Transverse colon (tissue), 4 donors: ENCODE results near the gene TBX5. TPM values are rescaled to one million over a fixed set of nuclear protein-coding genes. Genes with fewer than 3 reads are reported as not detected.

ENCODE experiments used
- DNase-seq: peaks from one replicate; pipeline ENCODE4 v3.0.0-alpha.2; 2019
- H3K27ac ChIP-seq, 4 donors: fragments of 200-600 bp; sonication (generic); 2 replicates each; pipeline ENCODE4 v1.5.1; 2016 to 2018; ENCODE audit warnings: inconsistent platforms in 4 of 4
- H3K27me3 ChIP-seq: fragments of 200-600 bp; sonication (generic); 2 replicates; pipeline ENCODE4 v1.5.1; 2017; ENCODE audit warnings: inconsistent platforms
- H3K36me3 ChIP-seq, 4 donors: fragments of 200-600 bp; sonication (generic); 2 replicates each; pipeline ENCODE4 v1.5.1; 2017 to 2019; ENCODE audit warnings: inconsistent platforms in 4 of 4
- H3K4me1 ChIP-seq, 4 donors: fragments of 200-600 bp; sonication (generic); 2 replicates each; pipeline ENCODE4 v1.5.1; 2017 to 2020; ENCODE audit warnings: inconsistent platforms in 4 of 4
- H3K4me3 ChIP-seq, 4 donors: fragments of 200-600 bp; sonication (generic); 1 replicate in 1 of 4; 2 replicates in 3 of 4; pipeline versions ENCODE4 v1.5.1 to v1.6.1; 2017 to 2019; ENCODE audit warnings: inconsistent platforms in 4 of 4
- H3K9me3 ChIP-seq, 2 donors: fragments of 200-600 bp; sonication (generic); 2 replicates each; pipeline ENCODE4 v1.5.1; 2017 to 2019; ENCODE audit warnings: inconsistent platforms in 2 of 2
- EP300 ChIP-seq: sonication (generic); formaldehyde crosslinking; IDR thresholded peaks from one replicate; pipeline ENCODE4 v1.6.1; 2017; ENCODE audit warnings: antibody characterized with exemption, low read depth
- POLR2A ChIP-seq: fragments of 450-650 bp; IDR thresholded peaks from one replicate; pipeline ENCODE4 v1.6.1; 2016; ENCODE audit warnings: antibody characterized with exemption, mild to moderate bottlenecking, moderate library complexity
- POLR2AphosphoS5 ChIP-seq, 3 donors: sonication (generic); formaldehyde crosslinking; IDR thresholded peaks; one replicate each; pipeline ENCODE4 v1.6.1; 2016; ENCODE audit warnings: antibody characterized with exemption in 3 of 3
- WGBS, 2 donors: methylation state at CpG; one replicate each; pipeline ENCODE4 v1.1.5; 2018; ENCODE audit warnings: low coverage in 1 of 2; 5-methylcytosine and 5-hydroxymethylcytosine counted together
- in situ Hi-C, 4 donors: fragments of 200-750 bp; cut with MboI; loops; one replicate each; pipeline versions ENCODE4 v1.15.0 to v1.15.1; 2017; ENCODE audit warnings: low sequenced_read_pairs in 3 of 4, low pct_ligation_motif_present in 1 of 4, low pct_unique_long_range_greater_than_20kb in 1 of 4
- intact Hi-C: fragments of 100-400 bp; cut with DNase I; formaldehyde crosslinking; loops from one replicate; pipeline ENCODE4 v1.15.1; 2023; ENCODE audit warnings: low total_unique reads
- total RNA-seq, 4 donors: library from RNA; depleted of rRNA; stranded (reverse); fragments of >200 nt; gene quantifications; one replicate each; pipeline ENCODE4 v1.1.0, GENCODE V29; 2016
- TF ChIP-seq, protein P1 (sequence below), 5 experiments: fragments of 200-600 bp in 3 of 5; fragments of 450-650 bp in 2 of 5; sonication (generic) in 3 of 5; IDR thresholded peaks; 1 replicate in 2 of 5; 2 replicates in 3 of 5; pipeline ENCODE4 v1.5.1; 2016 to 2017; ENCODE audit warnings: antibody characterized with exemption in 5 of 5, inconsistent platforms in 3 of 5, mild to moderate bottlenecking in 2 of 5, moderate library complexity in 1 of 5

Gene TBX5
- total RNA-seq, 4 donors from 2014 or later, result not detected

DNA sequence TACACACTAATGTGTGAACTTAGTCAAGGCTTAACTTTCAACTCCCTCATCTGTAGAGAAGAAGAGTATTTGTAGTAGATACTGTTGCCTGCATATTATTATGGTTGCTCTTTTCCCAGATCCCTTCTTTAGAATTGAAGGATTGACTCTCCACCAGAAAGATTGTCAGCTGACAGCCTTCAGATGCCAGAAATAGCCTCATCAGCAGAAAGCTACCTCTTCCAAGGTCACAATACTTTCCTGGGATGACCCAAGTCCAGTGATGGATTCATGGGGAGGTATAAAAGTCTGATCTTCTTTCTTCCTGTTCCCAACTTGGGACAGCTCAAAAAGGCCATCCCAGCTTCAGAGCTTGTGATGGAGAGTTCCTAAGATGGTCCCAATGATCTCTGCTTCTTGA is 78.2 kb downstream of the TBX5 start:
- Histone ChIP-seq H3K27me3 (no peaks in the 10 kb centered on the region), H3K27ac (no peak overlapping the region), H3K36me3 (no peaks in the 10 kb centered on the region), H3K9me3 (no peaks in the 10 kb centered on the region), H3K4me1 (no peaks in the 10 kb centered on the region), H3K4me3 (no peak overlapping the region)
- in situ Hi-C loops, result no loop called here
- no peak for TF ChIP-seq POLR2AphosphoS5 (IDR thresholded peaks at IDR 0.05)
- TF ChIP-seq EP300, result no peak
- TF ChIP-seq, protein P1, sequence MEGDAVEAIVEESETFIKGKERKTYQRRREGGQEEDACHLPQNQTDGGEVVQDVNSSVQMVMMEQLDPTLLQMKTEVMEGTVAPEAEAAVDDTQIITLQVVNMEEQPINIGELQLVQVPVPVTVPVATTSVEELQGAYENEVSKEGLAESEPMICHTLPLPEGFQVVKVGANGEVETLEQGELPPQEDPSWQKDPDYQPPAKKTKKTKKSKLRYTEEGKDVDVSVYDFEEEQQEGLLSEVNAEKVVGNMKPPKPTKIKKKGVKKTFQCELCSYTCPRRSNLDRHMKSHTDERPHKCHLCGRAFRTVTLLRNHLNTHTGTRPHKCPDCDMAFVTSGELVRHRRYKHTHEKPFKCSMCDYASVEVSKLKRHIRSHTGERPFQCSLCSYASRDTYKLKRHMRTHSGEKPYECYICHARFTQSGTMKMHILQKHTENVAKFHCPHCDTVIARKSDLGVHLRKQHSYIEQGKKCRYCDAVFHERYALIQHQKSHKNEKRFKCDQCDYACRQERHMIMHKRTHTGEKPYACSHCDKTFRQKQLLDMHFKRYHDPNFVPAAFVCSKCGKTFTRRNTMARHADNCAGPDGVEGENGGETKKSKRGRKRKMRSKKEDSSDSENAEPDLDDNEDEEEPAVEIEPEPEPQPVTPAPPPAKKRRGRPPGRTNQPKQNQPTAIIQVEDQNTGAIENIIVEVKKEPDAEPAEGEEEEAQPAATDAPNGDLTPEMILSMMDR (IDR thresholded peaks at IDR 0.05), result no peak
- no peak for TF ChIP-seq POLR2A
- no peak for DNase-seq
- intact Hi-C loops, result no loop called here

DNA sequence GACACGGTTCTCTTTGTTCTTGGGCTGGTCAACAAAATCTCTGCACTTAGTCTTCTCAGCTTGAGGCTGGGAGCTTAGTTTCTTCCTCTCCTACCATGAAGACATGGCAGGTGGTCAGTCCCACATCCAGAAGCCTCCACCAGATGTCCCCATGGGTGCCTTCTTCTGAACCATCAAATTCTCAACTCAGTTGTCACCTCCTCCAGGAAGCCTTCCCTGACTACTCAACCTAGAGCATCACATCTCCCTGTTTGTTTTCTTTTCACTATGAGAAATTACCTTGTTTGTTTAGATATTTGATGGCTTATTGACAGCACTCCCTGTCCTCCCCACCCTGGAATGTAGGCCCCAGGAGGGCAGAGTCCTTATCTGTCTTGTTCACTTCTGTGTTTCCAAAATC is 84.4 kb downstream of the TBX5 start:
- no peak overlapping the region for H3K27ac ChIP-seq
- in situ Hi-C loops (no loop called here), intact Hi-C loops (no loop called here)
- no peaks in the 10 kb centered on the region for H3K4me1 ChIP-seq
- 100% methylated on average over 1 of the region's 1 CpG; no CpG with 5 or more reads in 1 of the 2 donors for WGBS, 2 donors
- no peak for TF ChIP-seq EP300
- no peaks in the 10 kb centered on the region for H3K9me3 ChIP-seq
- H3K36me3 ChIP-seq, result no peaks in the 10 kb centered on the region
- no peak for DNase-seq
- H3K4me3 ChIP-seq, result no peak overlapping the region
- H3K27me3 ChIP-seq, result no peaks in the 10 kb centered on the region

DNA sequence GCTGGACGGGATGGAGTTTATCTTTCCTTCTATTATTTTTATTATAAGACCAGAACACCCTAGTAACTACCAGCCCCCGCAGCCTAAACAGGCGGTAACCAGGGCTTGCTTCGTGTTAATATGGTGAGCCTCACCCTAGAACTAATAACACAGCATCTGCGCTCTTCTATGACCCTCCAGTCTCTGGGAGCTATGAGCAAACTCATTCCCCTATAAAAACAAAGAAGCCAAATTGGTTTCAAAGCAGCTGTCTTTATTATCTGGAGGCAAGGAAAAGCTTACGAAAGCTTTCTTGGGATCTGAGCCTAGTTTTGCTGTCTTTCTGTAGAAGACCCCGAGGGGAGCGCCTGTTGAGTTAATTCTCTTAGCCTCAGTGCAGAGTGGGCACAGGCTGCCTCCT is 85.0 kb downstream of the TBX5 start:
- TF ChIP-seq EP300, result no peak
- no peak for TF ChIP-seq POLR2A
- TF ChIP-seq, protein P1 (IDR thresholded peaks at IDR 0.05), result no peak
- TF ChIP-seq POLR2AphosphoS5 (IDR thresholded peaks at IDR 0.05), result no peak
- in situ Hi-C loops, result no loop called here
- Histone ChIP-seq H3K27me3 (no peaks in the 10 kb centered on the region), H3K9me3 (no peaks in the 10 kb centered on the region), H3K27ac (no peak overlapping the region), H3K4me3 (no peak overlapping the region), H3K36me3 (no peaks in the 10 kb centered on the region), H3K4me1 (no peaks in the 10 kb centered on the region)
- no peak for DNase-seq
- intact Hi-C loops, result no loop called here
- 69 to 82% methylated on average over 3 to 8 of the region's 8 CpGs for WGBS, 2 donors

DNA sequence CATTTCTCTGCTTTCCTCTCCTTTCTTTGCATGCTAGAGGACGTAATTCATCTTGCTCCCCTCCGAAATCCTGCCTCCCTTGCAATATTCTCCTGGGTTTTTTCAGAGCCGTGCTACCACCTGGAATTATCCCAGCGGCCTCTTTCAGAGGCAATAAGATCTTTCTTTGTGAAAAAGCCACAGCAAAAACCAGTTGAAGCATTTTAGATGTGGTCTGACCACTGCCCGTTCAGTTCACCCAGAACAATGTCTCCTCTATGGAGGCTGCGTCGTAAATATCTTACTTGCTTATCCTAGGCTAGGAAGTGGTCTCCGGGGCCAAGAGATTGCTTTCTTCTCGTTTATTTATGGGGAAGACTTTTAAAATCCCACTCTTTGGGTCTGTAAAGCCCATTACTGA is 85.8 kb downstream of the TBX5 start:
- no peak overlapping the region for H3K4me3 ChIP-seq
- in situ Hi-C loops, result no loop called here
- H3K27ac ChIP-seq, result no peak overlapping the region

DNA sequence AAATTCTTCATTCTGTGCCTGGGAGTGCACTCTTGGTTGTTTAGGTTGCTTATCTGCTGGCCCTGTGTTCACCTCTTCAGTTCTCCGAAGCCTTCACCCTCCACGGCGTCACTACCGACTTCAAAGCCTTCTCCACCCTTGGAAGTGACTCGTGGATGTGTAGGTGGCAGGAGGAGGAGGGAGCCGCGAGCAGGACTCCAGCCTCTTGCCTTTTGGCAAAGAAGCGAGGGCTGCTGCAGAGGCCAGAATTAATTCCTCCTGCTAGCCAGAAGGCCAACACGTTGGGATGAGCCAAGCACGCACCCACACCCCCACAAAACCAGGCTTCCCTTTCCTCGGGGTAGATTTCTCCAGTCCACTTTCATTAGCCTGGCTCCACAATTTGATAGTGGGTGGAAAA is 86.5 kb downstream of the TBX5 start:
- no peak for DNase-seq
- intact Hi-C loops (no loop called here), in situ Hi-C loops (no loop called here)
- Histone ChIP-seq H3K4me1 (no peaks in the 10 kb centered on the region), H3K27me3 (no peaks in the 10 kb centered on the region), H3K9me3 (no peaks in the 10 kb centered on the region), H3K4me3 (no peak overlapping the region), H3K27ac (no peak overlapping the region), H3K36me3 (no peaks in the 10 kb centered on the region)
- TF ChIP-seq, protein P1 (IDR thresholded peaks at IDR 0.05), result no peak
- TF ChIP-seq POLR2A (no peak), EP300 (no peak), POLR2AphosphoS5 (IDR thresholded peaks at IDR 0.05) (no peak)
- 37 to 48% methylated on average over 5 to 11 of the region's 11 CpGs for WGBS, 2 donors

More for the DNA sequence above, 85.8 kb downstream of the TBX5 start:
- no peak for TF ChIP-seq POLR2A
- TF ChIP-seq, protein P1 (IDR thresholded peaks at IDR 0.05), result no peak
- no peak for TF ChIP-seq EP300
- no peak for TF ChIP-seq POLR2AphosphoS5 (IDR thresholded peaks at IDR 0.05)
- 53 to 63% methylated on average over 9 of the region's 9 CpGs for WGBS, 2 donors
- Histone ChIP-seq H3K27me3 (no peaks in the 10 kb centered on the region), H3K36me3 (no peaks in the 10 kb centered on the region), H3K4me1 (no peaks in the 10 kb centered on the region), H3K9me3 (no peaks in the 10 kb centered on the region)
- DNase-seq, result no peak
- intact Hi-C loops, result no loop called here
